Subcutaneous abdominal adipose tissue (tissue), 5 donors: Measurements from ENCODE around the gene PTPRM.

ENCODE experiments used
- H3K27ac ChIP-seq: one replicate; pipeline ENCODE4 v1.7.0; 2013; ENCODE audit warnings: low read depth, mild to moderate bottlenecking, inconsistent platforms, low read length, moderate library complexity
- H3K27me3 ChIP-seq, 5 donors: one replicate each; pipeline ENCODE4 v1.7.0; 2013; ENCODE audit warnings: low read length in 5 of 5, inconsistent platforms in 1 of 5; ENCODE audit not compliant: control insufficient read depth in 5 of 5, insufficient read depth in 4 of 5
- H3K36me3 ChIP-seq, 5 donors: one replicate each; pipeline ENCODE4 v1.7.0; 2013; ENCODE audit warnings: low read length in 5 of 5; ENCODE audit not compliant: control insufficient read depth in 5 of 5, insufficient read depth in 5 of 5
- H3K4me1 ChIP-seq, 5 donors: one replicate each; pipeline ENCODE4 v1.7.0; 2013; ENCODE audit warnings: low read length in 5 of 5, mild to moderate bottlenecking in 3 of 5, moderate library complexity in 1 of 5; ENCODE audit not compliant: control insufficient read depth in 5 of 5, insufficient read depth in 5 of 5
- H3K4me3 ChIP-seq, 5 donors: one replicate each; pipeline ENCODE4 v1.7.0; 2013; ENCODE audit warnings: low read length in 5 of 5, low read depth in 1 of 5
- H3K9ac ChIP-seq, 5 donors: one replicate each; pipeline ENCODE4 v1.7.0; 2013; ENCODE audit warnings: low read length in 5 of 5, mild to moderate bottlenecking in 4 of 5, moderate library complexity in 3 of 5
- H3K9me3 ChIP-seq, 5 donors: one replicate each; pipeline ENCODE4 v1.7.0; 2013; ENCODE audit warnings: low read length in 5 of 5; ENCODE audit not compliant: control insufficient read depth in 5 of 5
- donor health status: healthy.
- donor health status: healthy.
- donor health status: healthy.
- donor health status: healthy.
- donor health status: healthy.

PTPRM gene

DNA sequence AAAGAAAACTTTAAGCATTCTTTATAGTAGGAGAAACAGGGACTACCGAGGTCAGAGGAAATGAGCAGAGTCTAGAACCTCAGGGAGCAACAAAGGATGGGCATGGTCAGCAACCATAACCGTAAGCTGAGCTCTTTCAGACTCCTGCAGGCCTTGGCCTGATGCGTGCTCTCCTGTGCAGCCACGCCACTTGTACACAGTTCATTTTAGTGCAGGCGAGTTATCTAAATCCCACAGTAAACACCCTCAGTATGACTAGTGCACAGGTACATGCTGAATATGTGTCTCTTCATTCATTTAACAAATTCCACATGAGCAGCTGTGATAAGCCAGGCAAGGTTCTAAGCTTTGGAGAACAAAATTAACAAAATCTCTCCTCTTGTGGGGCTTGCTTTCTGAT is 640.9 kb downstream of the PTPRM start:
- Histone ChIP-seq H3K27ac (no peak overlapping the region), H3K4me1 (no peaks in the 10 kb centered on the region), H3K9me3 (no peaks in the 10 kb centered on the region), H3K27me3 (no peaks in the 10 kb centered on the region), H3K9ac (no peak overlapping the region), H3K4me3 (no peak overlapping the region), H3K36me3 (peaks cover 0 to 9% (median 2%) of the 10 kb centered on the region in 5 donors)

DNA sequence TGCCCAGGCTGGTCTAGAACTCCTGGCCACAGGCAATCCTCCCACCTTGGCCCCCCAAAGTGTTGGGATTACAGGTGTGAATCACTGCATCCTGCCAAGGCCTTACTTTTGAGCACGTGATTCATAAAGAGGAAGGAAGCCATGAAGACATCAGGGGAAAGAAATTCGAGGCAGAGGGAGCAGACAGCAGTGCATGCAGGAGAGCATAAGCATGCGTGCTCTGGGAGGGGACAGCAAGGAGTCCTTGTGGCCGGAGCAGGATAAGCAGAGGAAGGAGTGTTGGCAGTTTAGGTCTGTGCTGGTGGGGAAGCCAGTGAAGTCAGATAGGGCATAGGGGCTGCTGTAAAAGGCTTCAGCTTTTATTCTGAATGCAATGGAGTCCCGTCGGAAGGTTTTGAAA is 641.6 kb downstream of the PTPRM start:
- H3K27ac ChIP-seq: no peak overlapping the region
- peaks cover 0 to 11% (median 5%) of the 10 kb centered on the region in 5 donors for H3K36me3 ChIP-seq
- H3K4me1 ChIP-seq: no peaks in the 10 kb centered on the region
- H3K27me3 ChIP-seq: no peaks in the 10 kb centered on the region
- H3K4me3 ChIP-seq: no peak overlapping the region
- no peak overlapping the region for H3K9ac ChIP-seq
- H3K9me3 ChIP-seq: no peaks in the 10 kb centered on the region

DNA sequence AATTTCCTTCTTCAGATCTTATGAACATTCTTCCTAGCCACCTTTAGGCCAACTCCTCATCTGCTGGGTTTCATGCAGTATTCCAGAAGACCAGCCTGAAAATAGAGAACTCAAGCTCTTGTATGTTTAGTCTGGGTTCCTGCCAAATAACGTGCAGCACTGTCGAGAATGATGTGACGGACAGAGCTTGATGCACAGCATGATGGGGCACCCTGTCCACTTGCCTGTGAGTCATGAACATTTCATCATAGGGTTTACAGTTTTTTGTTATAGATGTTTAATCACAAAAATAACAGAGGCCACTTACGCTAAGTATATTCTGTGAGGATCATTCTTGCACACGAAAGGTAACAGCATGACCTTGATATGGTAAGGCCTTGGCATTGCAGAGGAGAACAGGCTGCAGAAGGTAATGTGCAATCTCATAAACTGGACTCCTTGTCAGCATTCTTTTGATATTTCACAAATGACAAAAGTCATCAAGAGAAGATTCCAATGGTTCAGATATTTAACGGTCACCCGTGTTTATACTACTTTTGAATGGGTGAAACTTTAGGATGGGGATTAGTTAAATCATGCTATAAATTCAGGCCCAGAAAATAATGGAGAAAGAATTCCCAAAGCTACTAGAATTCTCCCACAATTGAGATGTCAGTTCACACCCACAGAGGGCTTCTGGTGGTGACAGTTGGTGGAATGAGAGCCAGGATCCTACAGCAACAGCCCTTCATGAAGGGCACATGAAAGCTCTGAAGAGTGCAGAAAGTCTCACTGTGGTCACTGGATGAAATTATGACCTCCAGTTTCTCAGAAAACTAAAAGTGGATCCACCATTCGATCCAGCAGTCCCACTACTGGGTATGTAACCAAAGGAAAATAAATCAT is 646.0 kb downstream of the PTPRM start:
- H3K27me3 ChIP-seq: no peaks in the 10 kb centered on the region
- H3K9ac ChIP-seq: no peak overlapping the region
- no peaks in the 10 kb centered on the region for H3K9me3 ChIP-seq
- H3K4me3 ChIP-seq: no peak overlapping the region
- H3K27ac ChIP-seq: no peak overlapping the region
- no peaks in the 10 kb centered on the region for H3K4me1 ChIP-seq
- H3K36me3 ChIP-seq: peaks cover 0 to 11% (median 5%) of the 10 kb centered on the region in 5 donors

DNA sequence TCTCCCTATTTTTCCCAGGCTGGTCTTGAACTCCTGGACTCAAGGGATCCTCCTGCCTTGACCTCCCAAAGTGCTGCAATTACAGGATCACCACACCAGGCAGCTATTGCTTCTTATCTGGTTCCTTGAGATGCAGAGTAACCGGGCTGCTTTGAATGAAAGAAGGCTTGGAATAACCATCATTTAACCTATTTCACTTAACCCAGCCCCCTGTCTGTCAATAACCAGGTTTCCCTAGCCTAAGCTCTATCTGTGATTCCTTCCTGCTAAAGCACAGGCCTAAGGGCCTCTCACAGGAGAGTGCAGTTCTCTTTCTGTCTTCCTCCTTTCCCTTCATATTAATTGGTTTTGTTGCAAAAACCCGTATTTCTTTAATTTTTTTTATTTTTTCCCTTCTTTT is 648.6 kb downstream of the PTPRM start:
- Histone ChIP-seq H3K36me3 (peaks cover 0 to 11% (median 5%) of the 10 kb centered on the region in 5 donors), H3K27me3 (no peaks in the 10 kb centered on the region), H3K27ac (no peak overlapping the region), H3K4me1 (no peaks in the 10 kb centered on the region), H3K4me3 (no peak overlapping the region), H3K9me3 (no peaks in the 10 kb centered on the region), H3K9ac (no peak overlapping the region)

DNA sequence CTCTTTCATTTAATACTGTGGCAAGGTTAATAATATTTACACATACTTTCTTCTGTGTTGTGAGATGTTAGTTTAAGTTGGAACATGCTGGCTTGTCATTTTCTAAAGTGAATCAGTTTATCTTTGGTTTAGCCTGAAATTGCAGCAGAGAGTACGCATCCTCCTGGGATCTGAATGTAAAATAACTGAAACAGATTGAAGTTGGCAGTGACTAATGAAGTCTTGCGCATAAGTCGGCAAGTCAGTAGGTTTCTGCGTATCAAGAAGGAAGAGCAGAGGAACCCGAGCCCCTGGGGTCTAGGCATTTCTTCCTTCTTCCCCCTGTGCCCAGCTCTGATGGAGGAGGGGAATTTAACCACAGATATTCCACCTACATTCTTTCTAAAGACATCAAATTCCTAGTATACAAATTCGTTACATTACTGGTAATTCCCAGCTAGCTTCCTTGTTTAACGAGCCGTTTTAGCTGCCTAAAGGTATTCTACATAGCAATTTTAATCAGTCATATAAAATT is 650.0 kb downstream of the PTPRM start:
- Histone ChIP-seq H3K36me3 (peaks cover 0 to 8% (median 5%) of the 10 kb centered on the region in 5 donors), H3K4me1 (no peaks in the 10 kb centered on the region), H3K9ac (no peak overlapping the region), H3K4me3 (no peak overlapping the region), H3K9me3 (no peaks in the 10 kb centered on the region), H3K27me3 (no peaks in the 10 kb centered on the region), H3K27ac (no peak overlapping the region)

DNA sequence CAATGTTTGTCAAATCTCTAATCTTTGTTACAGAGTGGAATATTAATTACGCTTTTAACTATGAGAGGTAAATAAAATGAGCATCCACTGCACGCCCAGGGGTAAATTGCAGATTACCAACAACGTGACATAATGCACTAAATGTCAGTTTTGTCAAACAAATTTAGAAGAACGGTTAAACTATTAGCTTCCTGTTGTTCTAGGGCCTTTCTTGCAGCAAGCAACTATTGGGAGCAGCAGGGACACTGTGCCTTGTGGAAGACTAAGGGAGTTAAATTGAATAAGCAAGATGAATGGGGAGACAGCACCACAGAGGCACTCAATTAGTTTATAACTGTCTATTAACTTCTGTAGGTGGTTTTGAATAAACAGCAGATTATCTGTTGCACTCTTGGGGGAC is 651.1 kb downstream of the PTPRM start:
- Histone ChIP-seq H3K27me3 (no peaks in the 10 kb centered on the region), H3K27ac (no peak overlapping the region), H3K4me1 (no peaks in the 10 kb centered on the region)

DNA sequence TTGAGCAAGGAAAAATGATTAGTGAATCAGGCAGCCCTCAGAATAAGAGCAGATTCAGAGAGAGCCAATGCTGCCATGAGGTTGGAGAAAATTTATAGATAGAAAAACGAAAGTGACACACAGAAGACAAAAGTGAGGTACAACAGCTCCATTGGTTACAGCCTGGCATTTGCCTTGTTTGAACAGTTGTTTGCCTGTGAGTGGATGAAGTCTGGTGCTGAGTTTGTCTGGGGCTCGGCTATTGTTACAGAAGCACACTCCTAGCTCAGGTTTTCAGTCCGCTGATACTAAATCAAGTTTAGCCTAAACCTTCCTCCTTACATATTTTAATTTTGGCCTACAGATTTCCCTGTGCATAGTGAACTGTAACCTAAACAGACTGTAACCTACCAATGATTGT is 654.3 kb downstream of the PTPRM start:
- peaks cover 0 to 4% (median 2%) of the 10 kb centered on the region in 5 donors for H3K36me3 ChIP-seq
- H3K4me3 ChIP-seq: no peak overlapping the region
- no peaks in the 10 kb centered on the region for H3K4me1 ChIP-seq
- H3K9me3 ChIP-seq: peaks cover 0 to 2% (median 0%) of the 10 kb centered on the region in 5 donors
- no peak overlapping the region for H3K27ac ChIP-seq
- no peak overlapping the region for H3K9ac ChIP-seq
- no peaks in the 10 kb centered on the region for H3K27me3 ChIP-seq

More for the DNA sequence above, 651.1 kb downstream of the PTPRM start:
- Histone ChIP-seq H3K36me3 (peaks cover 0 to 3% (median 1%) of the 10 kb centered on the region in 5 donors), H3K4me3 (no peak overlapping the region), H3K9ac (no peak overlapping the region), H3K9me3 (no peaks in the 10 kb centered on the region)

DNA sequence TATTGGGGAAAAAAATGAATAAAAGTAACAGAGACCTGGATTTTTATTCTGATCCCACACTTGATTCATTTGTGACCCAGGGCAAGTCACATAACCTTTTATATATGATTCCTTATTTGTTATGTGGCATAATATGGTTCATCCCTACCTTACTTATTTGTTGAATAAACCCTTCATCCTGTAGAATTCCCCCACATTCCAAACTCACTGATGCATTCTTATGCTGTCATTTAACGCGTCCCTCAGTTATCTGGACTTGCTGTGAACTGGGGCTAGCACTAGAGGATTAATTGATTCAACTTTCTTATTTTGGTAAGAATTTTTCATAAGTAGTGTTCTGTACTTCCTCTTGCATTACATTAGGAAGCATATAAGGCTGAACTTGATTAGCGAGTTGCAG is 657.5 kb downstream of the PTPRM start:
- H3K9ac ChIP-seq: no peak overlapping the region

DNA sequence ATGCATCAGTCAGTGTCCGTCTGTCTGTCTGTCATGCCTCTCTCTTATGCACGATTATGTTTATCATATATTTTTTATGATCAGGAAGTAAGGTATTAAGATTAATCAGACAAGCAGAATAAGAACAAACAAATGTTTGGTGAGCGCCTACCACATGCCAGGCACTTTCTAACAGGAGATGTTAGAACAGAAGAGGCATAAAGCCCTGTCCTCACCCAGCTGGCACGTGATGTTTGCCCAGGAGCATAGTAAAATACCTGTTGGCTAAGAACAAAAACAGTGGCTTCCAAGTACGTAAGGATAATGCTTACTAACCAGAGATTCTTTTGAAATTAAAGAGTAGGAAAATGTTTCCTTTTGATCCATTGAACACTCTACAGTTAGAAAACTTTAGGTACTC is 661.9 kb downstream of the PTPRM start:
- Histone ChIP-seq H3K27ac (no peak overlapping the region), H3K9me3 (peaks cover 0 to 6% (median 4%) of the 10 kb centered on the region in 5 donors), H3K4me3 (no peak overlapping the region), H3K36me3 (peaks cover 0 to 3% (median 0%) of the 10 kb centered on the region in 5 donors), H3K9ac (no peak overlapping the region), H3K27me3 (no peaks in the 10 kb centered on the region), H3K4me1 (peaks cover 0 to 6% (median 5%) of the 10 kb centered on the region in 5 donors)

More for the DNA sequence above, 657.5 kb downstream of the PTPRM start:
- Histone ChIP-seq H3K4me3 (no peak overlapping the region), H3K9me3 (peaks cover 0 to 6% (median 4%) of the 10 kb centered on the region in 5 donors), H3K27ac (no peak overlapping the region), H3K4me1 (no peaks in the 10 kb centered on the region), H3K36me3 (peaks cover 0 to 4% (median 2%) of the 10 kb centered on the region in 5 donors), H3K27me3 (no peaks in the 10 kb centered on the region)

DNA sequence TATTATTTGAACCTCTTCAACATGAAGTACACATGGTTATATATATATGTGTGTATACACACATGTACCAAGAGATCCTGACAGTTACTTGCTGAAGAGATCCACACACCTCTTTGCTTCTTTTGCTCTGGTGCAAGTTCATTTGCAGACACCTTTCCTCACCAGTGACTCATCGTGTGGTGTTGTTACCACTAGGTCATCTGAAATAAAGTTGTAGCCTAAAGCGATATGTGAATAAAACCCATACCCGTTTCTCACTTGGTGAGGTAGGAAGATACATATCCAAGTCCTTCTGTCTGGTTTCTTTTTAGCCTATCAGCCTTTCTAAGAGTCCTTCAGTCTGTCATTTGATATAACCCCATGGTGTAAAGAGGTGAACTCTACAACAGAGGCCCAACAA is 662.7 kb downstream of the PTPRM start:
- H3K27ac ChIP-seq: no peak overlapping the region
- peaks cover 0 to 6% (median 5%) of the 10 kb centered on the region in 5 donors for H3K4me1 ChIP-seq
- peaks cover 0 to 5% (median 0%) of the 10 kb centered on the region in 5 donors for H3K36me3 ChIP-seq
- peaks cover 0 to 9% (median 4%) of the 10 kb centered on the region in 5 donors for H3K9me3 ChIP-seq
- no peak overlapping the region for H3K4me3 ChIP-seq
- no peaks in the 10 kb centered on the region for H3K27me3 ChIP-seq
- H3K9ac ChIP-seq: no peak overlapping the region
